ENCODE data around the gene NWD2. TPM values are rescaled to one million over a fixed set of nuclear protein-coding genes. Genes with fewer than 3 reads are reported as not detected.

NWD2 gene
- total RNA-seq, 1 experiment from 2014 or later = under 0.01 TPM

- H3K9me2 ChIP-seq (replicated peaks; ENCODE audit: low read length) = no peaks in the 10 kb centered on the region
- H2AFZ ChIP-seq (ENCODE audit: low read length) = no peak overlapping the region
- no peak overlapping the region for H3K4me3 ChIP-seq (ENCODE audit: low read length)
- H3K79me2 ChIP-seq (ENCODE audit: low read length) = no peaks in the 10 kb centered on the region
- no TSS peak for BruUV-seq (replicated peaks)
- POLR2A ChIA-PET (ENCODE audit: unreplicated experiment) = no interaction called here
- intact Hi-C loops (cut with micrococcal nuclease) = no loop called here
- no peaks in the 10 kb centered on the region for H3K4me1 ChIP-seq (ENCODE audit: insufficient read depth, low read length)
- no peak for ATAC-seq
- H3K27me3 ChIP-seq (ENCODE audit: low read length) = peaks cover 7% of the 10 kb centered on the region; the same call in 1 of the 2 replicates
- TF ChIP-seq CTCF (conservative IDR thresholded peaks at IDR 0.05; ENCODE audit: low read depth, low read length) (no peak), EZH2phosphoT487 (IDR thresholded peaks at IDR 0.05; ENCODE audit: borderline replicate concordance, low read length) (no peak), EZH2 (IDR thresholded peaks at IDR 0.05; ENCODE audit: low read length, unreplicated experiment) (no peak)
- no peak for DNase-seq
- CTCF ChIA-PET = no interaction called here
- no peaks in the 10 kb centered on the region for H3K36me3 ChIP-seq (ENCODE audit: low read depth, low read length)
- H3F3A ChIP-seq (ENCODE audit: low read length, unreplicated experiment) = no peaks in the 10 kb centered on the region
- H3K9ac ChIP-seq (ENCODE audit: low read length) = no peak overlapping the region
- H4K20me1 ChIP-seq (ENCODE audit: low read length) = no peaks in the 10 kb centered on the region
- no peak overlapping the region for H3K27ac ChIP-seq (ENCODE audit: low read length)
- H3K4me2 ChIP-seq (ENCODE audit: low read length) = no peak overlapping the region
- H3K9me3 ChIP-seq (ENCODE audit: low read length) = no peaks in the 10 kb centered on the region
Observed at GRCh38 chr4:37220685-37221084, 23.9 kb upstream of the NWD2 start.

- Histone ChIP-seq H3K4me1 (ENCODE audit: insufficient read depth, low read length) (no peaks in the 10 kb centered on the region), H3K36me3 (ENCODE audit: low read depth, low read length) (no peaks in the 10 kb centered on the region), H3K9ac (ENCODE audit: low read length) (no peak overlapping the region), H3K79me2 (ENCODE audit: low read length) (no peaks in the 10 kb centered on the region), H4K20me1 (ENCODE audit: low read length) (no peaks in the 10 kb centered on the region), H3F3A (ENCODE audit: low read length, unreplicated experiment) (no peaks in the 10 kb centered on the region), H3K9me2 (replicated peaks; ENCODE audit: low read length) (no peaks in the 10 kb centered on the region), H3K27ac (ENCODE audit: low read length) (no peak overlapping the region), H3K27me3 (ENCODE audit: low read length) (peaks cover 4% of the 10 kb centered on the region; the same call in 1 of the 2 replicates), H3K9me3 (ENCODE audit: low read length) (no peaks in the 10 kb centered on the region), H3K4me3 (ENCODE audit: low read length) (no peak overlapping the region), H2AFZ (ENCODE audit: low read length) (no peak overlapping the region), H3K4me2 (ENCODE audit: low read length) (no peak overlapping the region)
- ATAC-seq (no peak), DNase-seq (no peak)
- no peak for TF ChIP-seq CTCF (conservative IDR thresholded peaks at IDR 0.05; ENCODE audit: low read depth, low read length)
- TF ChIP-seq EZH2phosphoT487 (IDR thresholded peaks at IDR 0.05; ENCODE audit: borderline replicate concordance, low read length) = no peak
- TF ChIP-seq EZH2 (IDR thresholded peaks at IDR 0.05; ENCODE audit: low read length, unreplicated experiment) = no peak
- POLR2A ChIA-PET (ENCODE audit: unreplicated experiment) = no interaction called here
- BruUV-seq (replicated peaks) = no TSS peak
- intact Hi-C loops (cut with micrococcal nuclease) = no loop called here
- CTCF ChIA-PET = no interaction called here
Observed at GRCh38 chr4:37223732-37224131, 20.8 kb upstream of the NWD2 start.

GRCh38 chr4:37224854-37225253, 19.7 kb upstream of the NWD2 start:
- Histone ChIP-seq H3K27ac (ENCODE audit: low read length) (no peak overlapping the region), H3K4me2 (ENCODE audit: low read length) (no peak overlapping the region), H3K4me3 (ENCODE audit: low read length) (no peak overlapping the region), H3F3A (ENCODE audit: low read length, unreplicated experiment) (no peaks in the 10 kb centered on the region), H3K27me3 (ENCODE audit: low read length) (peaks cover 4% of the 10 kb centered on the region; the same call in 1 of the 2 replicates), H3K9ac (ENCODE audit: low read length) (no peak overlapping the region), H3K9me3 (ENCODE audit: low read length) (no peaks in the 10 kb centered on the region), H3K9me2 (replicated peaks; ENCODE audit: low read length) (no peaks in the 10 kb centered on the region), H3K4me1 (ENCODE audit: insufficient read depth, low read length) (no peaks in the 10 kb centered on the region), H2AFZ (ENCODE audit: low read length) (no peak overlapping the region), H3K79me2 (ENCODE audit: low read length) (no peaks in the 10 kb centered on the region), H4K20me1 (ENCODE audit: low read length) (no peaks in the 10 kb centered on the region), H3K36me3 (ENCODE audit: low read depth, low read length) (no peaks in the 10 kb centered on the region)
- TF ChIP-seq EZH2 (IDR thresholded peaks at IDR 0.05; ENCODE audit: low read length, unreplicated experiment) (no peak), EZH2phosphoT487 (IDR thresholded peaks at IDR 0.05; ENCODE audit: borderline replicate concordance, low read length) (no peak), CTCF (conservative IDR thresholded peaks at IDR 0.05; ENCODE audit: low read depth, low read length) (no peak)
- ChIA-PET CTCF (no interaction called here), POLR2A (ENCODE audit: unreplicated experiment) (no interaction called here)
- intact Hi-C loops (cut with micrococcal nuclease) = no loop called here
- BruUV-seq (replicated peaks) = no TSS peak
- ATAC-seq (no peak), DNase-seq (no peak)
